ENCODE data around the gene ADPRS. TPM values are rescaled to one million over a fixed set of nuclear protein-coding genes. Genes with fewer than 3 reads are reported as not detected.

The ADPRS gene
- total and polyA plus RNA-seq, 9 of the 15 experiments (the other 6 are each of a cell fraction or from before 2014, with no cell fraction given), result 5.9 to 40.0 (median 27.4) TPM

GRCh38 chr1:36094621-36095061 lies 5.9 kb downstream of the ADPRS start (continued):
- no peak for TF ChIP-seq ZNF280A (IDR thresholded peaks at IDR 0.05; ENCODE audit: low read depth, partially characterized antibody)
- no peak for TF ChIP-seq ATF4 (CRISPR knock-in tag; IDR thresholded peaks at IDR 0.05)

- Histone ChIP-seq H3K4me3 (no peak overlapping the region), H4K20me1 (replicated peaks; ENCODE audit: control insufficient read depth, insufficient read depth, low read length) (no peaks in the 10 kb centered on the region), H3K79me2 (ENCODE audit: control insufficient read depth, insufficient read depth, low read length) (peaks cover 3% of the 10 kb centered on the region; the same call in 2 of the 3 replicates), H3K4me1 (replicated peaks in 1 of 2; ENCODE audit: control insufficient read depth in 2 of 2, insufficient read depth in 2 of 2, low read length in 2 of 2) (peaks cover 0 to 36% of the 10 kb centered on the region in 2 experiments; a peak in 3 of 5 replicates), H3K27me3 (ENCODE audit: control insufficient read depth in 2 of 2, insufficient read depth in 2 of 2, low read length in 2 of 2) (no peaks in the 10 kb centered on the region), H3K36me3 (ENCODE audit: control insufficient read depth, insufficient read depth, low read length) (peaks cover 53% of the 10 kb centered on the region; the same call in 2 of the 3 replicates), H2AFZ (ENCODE audit: low read depth, low read length) (no peak overlapping the region), H3K9ac (ENCODE audit: insufficient read depth in 1 of 2, low read depth in 2 of 2, low read length in 2 of 2) (peak overlapping the region in 1 of 2 experiments; percentile 10; a peak in 1 of 4 replicates), H3K27ac (ENCODE audit: extremely low read depth, low read depth, low read length) (no peak overlapping the region), H3K4me2 (ENCODE audit: insufficient read depth, low read length) (no peak overlapping the region), H3K9me3 (replicated peaks; ENCODE audit: control insufficient read depth, insufficient read depth, low read depth, low read length) (no peaks in the 10 kb centered on the region), H3K9me1 (ENCODE audit: control insufficient read depth, insufficient read depth, low read length) (peaks cover 5% of the 10 kb centered on the region)
- CTCF ChIA-PET (ENCODE audit: low intra/inter-chr PET ratio), result interaction anchor here (2.0 kb wide), 1 partner anchor 92 kb away, joined by 5 read pairs; no protein-coding TSS in a partner anchor
- POLR2A ChIA-PET, result interaction anchor here (0.7 to 1.6 kb wide), 12 partner anchors 9 to 606 kb away, joined by 3 to 6 read pairs (median 4); no protein-coding TSS in a partner anchor
- 77% methylated on average over 15 of the region's 15 CpGs for WGBS (ENCODE audit: insufficient coverage, low coverage, missing lambda C conversion rate)
- DNase-seq (ENCODE audit: extremely low read depth in 1 of 4, low spot score in 3 of 4) (no peak), ATAC-seq (no peak), FAIRE-seq (peak; percentile 29)
- in situ Hi-C loops (cut with MboI), result no loop called here
- intact Hi-C loops (cut with micrococcal nuclease), result no loop called here
- no TSS peak for BruUV-seq (replicated peaks)
- TF ChIP-seq MTF1 (CRISPR knock-in tag; IDR thresholded peaks at IDR 0.05; ENCODE audit: borderline replicate concordance) (no peak), UBTF (IDR thresholded peaks at IDR 0.05; ENCODE audit: borderline replicate concordance in 1 of 2, low read depth in 2 of 2, low read length in 2 of 2) (no peak), ZNF707 (CRISPR knock-in tag; conservative IDR thresholded peaks at IDR 0.05) (peak; percentile 71), MXD1 (CRISPR knock-in tag; IDR thresholded peaks at IDR 0.05; ENCODE audit: borderline replicate concordance, poor library complexity, severe bottlenecking) (no peak), MAX (CRISPR knock-in tag; IDR thresholded peaks at IDR 0.05) (no peak), ZBTB33 (CRISPR knock-in tag; IDR thresholded peaks at IDR 0.05) (peak; percentile 41; the same call in 1 of the 2 replicates)
Observed at GRCh38 chr1:36095760-36096405, 7.2 kb downstream of the ADPRS start.
